Left colon (tissue), 2 donors: Measurements from ENCODE around the gene IPO7. TPM values are rescaled to one million over a fixed set of nuclear protein-coding genes. Genes with fewer than 3 reads are reported as not detected.
"Not testable (repeated sequence)": the region's sequence is repeated elsewhere in the genome, so short reads cannot be mapped to it uniquely, and the experiment has no call there.

Experiments
- ATAC-seq: fragments of 200-7000 bp; cut with Tn5 transposase; one replicate; pipeline ENCODE4 v1.9.1; 2020; ENCODE audit warnings: mild to moderate bottlenecking, moderate library complexity
- DNase-seq, 2 donors: peaks; one replicate each; pipeline ENCODE4 v3.0.0-alpha.2; 2020
- intact Hi-C, 2 donors: fragments of 100-400 bp; cut with DNase I in 1 of 2; cut with micrococcal nuclease in 1 of 2; formaldehyde crosslinking; loops; one replicate each; pipeline versions ENCODE4 v1.11.2 to v1.14.0; 2022; cut with DNase I, micrococcal nuclease
- total RNA-seq, 2 donors: library from RNA; stranded (reverse); fragmentation: NEBNext Ultra II Directional; extraction: Animal tissue kit (Norgen Biotek cat#: 25700); gene quantifications; one replicate each; pipeline ENCODE4 v1.2.1, GENCODE V29; 2021
- donor health status: DM: no; HTN: no; CAD: no.
- donor health status: DM: yes; HTN: yes; CAD: no.

The IPO7 gene
- total RNA-seq, 2 donors from 2014 or later, result 70.6 to 72.2 TPM

DNA sequence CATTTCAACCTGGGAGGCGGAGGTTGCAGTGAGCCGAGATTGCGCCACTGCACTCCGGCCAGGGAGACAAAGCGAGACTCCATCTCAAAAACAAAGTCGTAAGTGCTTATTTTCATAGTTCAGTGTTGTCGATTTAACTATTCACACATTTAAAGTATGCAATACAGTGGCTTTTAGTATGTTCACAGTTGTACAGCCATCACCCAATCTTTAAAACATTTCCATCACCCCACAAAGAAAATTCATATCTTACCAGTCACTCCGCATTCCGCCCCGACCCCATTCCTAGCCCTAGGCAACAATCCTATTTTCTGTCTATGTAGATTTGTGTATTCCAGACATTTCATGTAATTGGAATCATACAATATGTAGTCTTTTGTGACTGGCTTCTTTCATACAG is 11.9 kb downstream of the IPO7 start:
- ATAC-seq (no peak), DNase-seq (no peak)
- intact Hi-C loops, result no loop called here

DNA sequence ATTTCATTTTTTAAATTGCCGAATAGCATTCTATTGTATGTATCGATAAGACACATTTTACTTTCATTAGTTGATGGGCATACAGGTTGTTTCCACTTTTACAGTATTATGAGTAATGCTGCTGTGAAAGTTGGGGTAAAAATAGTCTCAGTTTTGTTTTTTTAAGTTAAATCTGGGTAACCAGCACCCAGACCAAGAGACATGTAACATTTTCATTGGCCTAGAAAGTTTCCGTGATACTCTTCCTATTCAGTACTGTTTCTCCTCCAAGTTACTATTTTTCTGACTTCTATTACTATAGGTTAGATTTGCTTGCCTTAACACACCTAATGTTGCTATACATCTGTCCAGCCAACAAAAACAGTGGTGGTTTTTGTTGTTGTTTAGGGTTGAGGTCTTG is 12.3 kb downstream of the IPO7 start:
- intact Hi-C loops, result no loop called here
- DNase-seq (no peak), ATAC-seq (no peak)

DNA sequence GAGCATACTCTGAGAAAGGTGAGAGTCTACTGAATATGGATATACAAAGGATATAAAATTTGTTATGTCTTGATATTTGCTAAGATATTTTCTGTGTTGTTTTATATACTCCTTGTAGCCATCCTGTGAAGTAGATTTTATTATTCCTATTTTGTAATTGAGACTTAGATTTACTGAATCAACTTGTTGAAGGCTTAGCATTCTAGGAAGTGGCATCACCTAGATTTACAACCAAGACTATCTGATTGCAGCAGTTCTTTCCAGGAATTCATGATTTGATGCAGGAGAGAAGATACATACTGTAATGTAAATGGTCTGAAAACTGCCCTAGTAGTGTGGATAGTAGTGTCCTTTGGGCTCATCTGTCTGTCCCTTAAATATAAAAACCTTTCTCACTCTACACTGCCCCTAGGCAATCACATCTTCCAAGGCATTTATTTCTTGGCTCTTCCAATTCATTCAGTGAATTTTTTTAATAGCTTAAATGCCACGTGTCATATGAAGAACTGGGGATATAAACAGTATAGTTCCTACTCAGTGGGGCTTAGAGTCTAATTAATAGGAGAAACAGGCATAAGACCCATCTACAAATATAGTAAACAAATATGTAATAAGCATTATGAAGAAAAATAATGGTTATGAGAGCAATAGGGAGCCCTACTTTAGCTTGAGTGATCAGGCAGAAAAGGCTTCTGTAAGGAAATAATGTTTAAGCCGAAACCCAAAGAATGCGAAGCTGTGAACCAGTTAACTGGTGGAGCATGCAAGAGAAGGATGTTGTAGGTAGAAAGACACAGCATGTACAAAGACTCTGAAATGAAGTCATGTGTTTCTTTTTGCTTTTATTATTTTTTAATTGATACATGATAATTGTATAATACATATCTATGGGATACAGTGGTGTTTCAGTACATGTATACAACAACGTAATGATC is 13.6 kb downstream of the IPO7 start:
- ATAC-seq, result no peak
- DNase-seq, result no peak
- intact Hi-C loops, result no loop called here

DNA sequence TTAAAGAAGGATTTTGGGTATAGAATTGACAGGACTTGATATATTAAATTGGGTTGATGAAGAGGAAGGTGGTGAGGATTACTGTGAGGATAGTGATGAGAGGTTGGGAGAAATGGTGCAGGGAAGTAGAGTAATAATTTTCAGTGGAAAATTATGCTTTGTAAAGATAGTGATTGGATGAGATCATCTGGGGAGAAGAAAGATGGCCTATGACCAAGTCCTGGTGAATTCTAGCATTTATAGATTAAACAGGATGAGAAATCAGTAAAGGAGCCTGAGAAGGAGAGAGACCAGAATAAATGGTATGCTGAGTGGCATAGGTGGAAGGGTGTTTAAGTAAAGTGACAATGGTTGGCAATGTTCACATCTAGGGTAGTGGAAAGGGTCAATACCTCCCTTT is 15.0 kb downstream of the IPO7 start:
- ATAC-seq (no peak), DNase-seq (no peak)
- intact Hi-C loops, result no loop called here

DNA sequence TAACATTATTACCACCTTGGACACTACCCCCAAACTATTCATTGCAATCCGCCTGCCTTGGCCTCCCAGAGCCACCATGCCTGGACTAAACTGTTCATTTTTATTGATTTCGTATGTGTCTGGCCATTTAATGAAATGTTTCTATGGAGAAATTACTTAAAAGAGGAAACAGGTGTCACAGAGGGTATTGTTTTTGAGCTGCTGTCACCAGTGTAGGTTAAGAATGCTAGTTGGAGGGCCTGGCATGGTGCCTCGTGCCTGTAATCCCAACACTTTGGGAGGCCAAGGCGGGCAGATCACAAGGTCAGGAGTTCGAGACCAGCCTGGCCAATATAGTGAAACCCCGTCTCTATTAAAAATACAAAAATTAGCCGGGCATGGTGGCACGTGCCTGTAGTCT is 17.4 kb downstream of the IPO7 start:
- intact Hi-C loops, DNase-seq, ATAC-seq: not testable (repeated sequence)

DNA sequence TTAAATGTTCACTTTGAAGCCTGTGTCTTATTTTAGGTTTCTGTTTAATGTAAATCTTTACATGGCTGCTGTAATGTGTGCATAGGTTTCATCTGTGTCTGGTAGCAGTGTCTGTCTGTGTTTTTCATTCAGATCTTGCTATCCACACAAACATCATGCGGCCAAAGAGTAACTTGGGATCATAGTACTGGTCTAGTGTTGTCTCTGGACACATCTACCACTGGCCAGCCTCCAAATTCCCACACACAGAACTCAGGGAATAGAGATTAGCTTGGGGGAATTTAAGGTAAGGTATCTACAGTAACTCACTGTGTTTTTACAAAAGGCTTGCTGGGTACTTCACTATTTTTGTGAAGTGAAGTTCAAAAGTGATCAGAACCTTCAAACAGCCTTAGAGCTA is 44.3 kb downstream of the IPO7 start:
- DNase-seq, result no peak
- no peak for ATAC-seq
- intact Hi-C loops, result no loop called here

DNA sequence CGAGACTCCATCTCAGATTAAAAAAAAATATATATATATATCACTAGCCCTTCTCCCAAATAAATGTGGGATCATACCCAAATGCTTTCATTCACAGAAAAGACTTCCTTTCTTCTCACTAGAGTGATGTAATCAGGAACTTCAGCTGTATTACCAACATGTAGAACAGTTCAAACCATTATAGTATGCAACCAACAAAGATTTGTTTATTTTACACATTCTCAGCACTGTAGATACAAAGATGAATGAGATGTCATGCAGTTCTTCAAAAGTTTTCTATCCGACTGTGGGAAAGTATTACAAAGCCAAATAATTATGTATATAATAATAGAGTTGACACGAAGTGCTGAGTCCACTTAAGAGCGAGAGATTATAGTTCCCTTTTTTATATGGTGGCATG is 54.2 kb downstream of the IPO7 start:
- intact Hi-C loops, result no loop called here
- ATAC-seq, result no peak
- DNase-seq, result no peak

DNA sequence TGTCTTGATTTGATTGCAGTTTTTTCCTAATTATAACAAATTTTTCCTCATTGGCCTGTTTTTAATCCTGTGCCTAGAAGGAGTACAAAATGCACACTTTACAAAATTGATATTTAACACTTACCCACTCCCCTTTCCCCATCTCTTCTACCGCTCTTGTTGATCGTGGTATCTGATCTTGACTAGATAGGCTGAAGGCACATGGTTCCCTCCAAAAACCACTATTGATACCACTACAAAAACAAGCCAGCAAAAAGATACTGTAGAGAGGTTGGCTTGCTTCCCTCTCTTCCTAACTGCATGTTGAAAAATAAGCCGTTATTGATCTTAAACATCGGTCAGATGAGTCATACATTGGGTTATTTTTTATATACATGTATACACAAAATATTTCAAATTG is 61.8 kb downstream of the IPO7 start:
- ATAC-seq, result no peak
- intact Hi-C loops, result no loop called here
- DNase-seq, result no peak

DNA sequence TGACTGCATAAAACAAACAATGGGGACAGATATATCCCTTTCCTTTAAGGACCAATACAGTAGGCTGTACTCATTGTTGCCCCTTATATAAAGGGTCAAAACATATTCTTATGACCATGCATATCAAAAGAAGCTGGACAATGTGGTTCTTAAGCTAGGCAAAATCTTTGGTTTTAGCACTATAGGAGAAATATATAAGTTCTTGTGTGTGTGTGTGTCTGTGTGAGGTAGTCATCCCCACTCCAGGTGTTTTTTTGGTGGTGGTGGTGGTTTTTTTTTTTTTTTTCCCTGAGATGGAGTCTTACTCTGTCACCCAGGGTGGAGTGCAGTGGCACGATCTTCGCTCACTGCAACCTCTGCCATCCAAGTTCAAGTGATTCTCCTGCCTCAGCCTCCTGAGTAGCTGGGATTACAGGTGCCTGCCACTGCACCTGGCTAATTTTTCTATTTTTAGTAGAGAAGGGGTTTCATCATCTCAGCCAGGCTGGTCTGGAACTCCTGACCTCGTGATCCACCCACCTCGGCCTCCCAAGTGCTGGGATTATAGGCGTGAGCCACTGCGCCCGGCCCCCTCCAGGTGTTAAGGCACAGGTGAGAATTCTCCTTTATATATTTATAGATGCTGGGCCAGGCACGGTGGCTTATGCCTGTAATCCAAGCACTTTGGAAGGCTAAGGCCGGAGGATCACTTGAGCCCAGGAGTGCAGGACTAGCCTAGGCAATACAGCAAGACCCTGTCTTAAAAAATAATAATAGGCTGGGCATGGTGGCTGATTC is 64.3 kb downstream of the IPO7 start:
- ATAC-seq (no peak), DNase-seq (no peak)
- intact Hi-C loops, result no loop called here

DNA sequence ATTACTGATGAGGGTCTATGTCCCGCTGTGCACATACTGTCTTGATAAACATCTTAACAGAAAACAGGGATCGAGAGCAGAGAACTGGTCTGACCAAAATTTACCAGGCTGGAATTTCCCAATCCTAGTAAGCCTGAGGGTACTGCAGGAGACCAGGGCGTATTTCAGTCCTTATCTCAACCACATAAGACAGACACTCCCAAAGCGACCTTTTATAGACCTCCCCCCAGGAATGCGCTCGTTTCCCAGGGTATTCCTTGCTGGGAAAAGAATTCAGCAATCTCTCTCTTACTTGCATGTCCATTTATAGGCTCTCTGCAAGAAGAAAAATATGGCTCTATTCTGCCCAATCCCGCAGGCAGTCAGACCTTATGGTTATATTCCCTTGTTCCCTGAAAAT is 67.6 kb downstream of the IPO7 start:
- ATAC-seq, DNase-seq, intact Hi-C loops: not testable (repeated sequence)

DNA sequence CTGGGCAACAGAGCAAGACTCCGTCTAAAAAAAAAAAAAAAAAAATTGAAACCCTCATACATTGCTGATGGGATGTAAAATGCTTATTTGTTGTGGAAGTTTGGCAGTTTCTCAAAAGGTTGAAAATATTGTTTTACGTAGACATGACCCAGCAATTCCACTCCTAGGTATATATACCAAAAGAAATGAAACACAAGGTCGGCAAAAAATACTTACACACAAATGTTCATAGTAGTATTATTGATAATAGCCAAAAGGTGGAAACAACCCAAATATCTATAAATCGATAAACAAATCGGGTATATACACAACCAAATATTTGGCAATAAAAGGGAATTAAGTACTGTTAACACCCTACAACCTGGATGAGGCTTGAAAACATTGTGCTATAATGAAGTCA is 71.3 kb downstream of the IPO7 start:
- intact Hi-C loops, result no loop called here
- ATAC-seq (no peak), DNase-seq (no peak)

DNA sequence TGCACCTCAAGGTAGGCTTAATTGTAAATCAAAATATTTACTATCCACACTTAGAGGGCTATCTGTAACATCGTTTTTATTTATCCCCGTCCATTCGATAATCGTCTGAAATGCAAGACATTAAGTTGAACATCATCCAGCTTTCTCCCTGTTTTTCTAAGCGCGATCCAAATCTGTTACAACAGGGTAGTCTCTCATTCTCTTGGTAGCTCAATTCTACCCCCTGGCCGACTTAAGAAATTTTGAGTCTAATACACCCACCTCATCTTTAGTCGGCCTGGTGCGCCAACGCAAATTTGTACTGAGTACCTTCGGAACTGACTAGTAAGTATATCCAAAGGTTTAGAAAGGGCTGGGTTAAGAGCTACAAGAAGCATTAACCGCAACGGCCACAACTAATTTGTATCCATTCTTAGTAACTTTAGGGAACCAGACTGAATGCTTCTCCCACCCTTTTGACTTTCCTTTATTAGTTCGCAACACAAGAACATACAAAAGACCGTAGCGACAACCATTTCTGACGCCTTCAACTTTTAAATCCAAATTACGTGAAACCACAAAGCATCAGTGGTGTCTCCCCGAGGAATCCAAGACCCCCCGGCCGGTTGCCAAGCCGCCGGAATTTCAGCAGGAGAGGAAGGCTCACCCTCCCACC is 75.3 kb downstream of the IPO7 start:
- intact Hi-C loops, result no loop called here
- DNase-seq (peak in 1 of 2 donors; percentile 50), ATAC-seq (no peak)

DNA sequence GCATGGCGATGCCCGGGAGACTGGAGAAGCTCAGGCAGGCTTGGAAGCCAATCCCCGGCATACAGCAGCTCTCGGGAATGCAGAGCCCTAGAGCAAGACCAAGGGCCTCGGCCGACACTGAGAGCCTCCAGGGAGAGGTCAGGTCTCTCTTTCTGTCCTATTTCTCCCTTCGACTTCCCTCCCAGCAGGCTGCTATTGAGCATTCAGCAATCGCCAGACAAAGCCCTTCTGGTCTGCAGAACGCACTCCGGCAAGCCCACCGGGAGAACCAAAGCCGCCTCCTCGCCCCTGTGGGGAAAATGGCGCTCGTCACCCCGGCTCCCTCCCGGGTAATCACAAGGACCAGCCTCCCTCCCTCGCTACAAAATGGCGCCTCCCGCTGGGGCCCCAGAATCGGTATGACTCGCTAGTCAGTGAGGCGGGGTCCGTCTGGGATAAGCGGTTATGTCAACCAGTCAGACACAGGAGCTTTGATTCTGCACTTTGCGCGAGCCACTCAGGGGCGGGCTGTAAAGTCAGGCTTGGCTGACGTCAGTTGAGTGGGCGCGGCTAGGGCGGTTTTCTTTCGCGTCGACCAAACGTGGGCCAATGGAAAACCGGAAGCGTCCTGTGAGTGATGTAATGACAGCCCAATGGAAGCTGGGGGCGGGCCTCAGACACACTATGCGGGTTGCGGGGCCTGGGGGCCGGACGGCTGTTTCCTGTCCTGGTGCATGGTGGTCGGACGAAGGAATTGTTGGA is 76.0 kb downstream of the IPO7 start, which contains the start of gene ZNF143:
ZNF143 (plus strand) TSS at position 691 of the 741 bp plus-strand sequence. CDS start 10,297 bp downstream, outside the sequence.
- ATAC-seq (peak; percentile 87), DNase-seq (peak; percentile 100)
- intact Hi-C loops, result no loop called here

DNA sequence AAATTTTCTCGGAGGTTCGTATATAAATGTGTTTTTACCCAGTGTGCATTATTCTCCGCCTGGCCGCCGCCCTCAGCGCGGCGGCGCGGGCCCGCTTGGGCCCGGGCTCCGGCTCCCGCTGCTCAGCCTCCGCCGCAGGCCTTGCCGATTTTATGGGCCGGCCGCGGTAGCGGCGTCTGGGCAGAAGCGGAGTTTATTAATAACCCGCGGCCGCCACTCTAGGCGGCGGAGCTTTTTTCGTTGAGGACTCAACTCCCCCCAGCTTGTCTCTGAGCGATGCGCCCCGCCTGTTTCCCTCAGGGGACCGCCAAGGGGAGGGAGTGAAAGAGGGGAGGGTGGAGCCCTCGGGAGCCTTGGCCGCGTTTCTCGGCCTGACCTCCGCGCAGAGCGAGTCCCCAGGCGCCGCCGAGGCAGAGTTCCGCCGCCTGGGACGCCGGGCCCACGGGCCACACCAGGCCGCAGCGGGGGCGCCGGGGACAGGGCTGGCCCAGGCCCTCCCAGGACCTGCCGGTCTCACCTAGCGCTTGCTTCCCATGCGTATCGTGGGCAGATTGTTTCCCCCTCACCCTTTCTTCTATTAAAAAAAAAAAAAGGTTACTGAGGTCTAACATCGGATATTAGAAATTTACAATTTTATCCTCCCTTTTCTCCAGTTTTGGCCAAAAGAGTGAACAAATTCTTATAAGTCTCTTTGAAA is 76.8 kb downstream of the IPO7 start:
- intact Hi-C loops, result no loop called here
- ATAC-seq (peak; percentile 70), DNase-seq (peak; percentile 85 to 87)

DNA sequence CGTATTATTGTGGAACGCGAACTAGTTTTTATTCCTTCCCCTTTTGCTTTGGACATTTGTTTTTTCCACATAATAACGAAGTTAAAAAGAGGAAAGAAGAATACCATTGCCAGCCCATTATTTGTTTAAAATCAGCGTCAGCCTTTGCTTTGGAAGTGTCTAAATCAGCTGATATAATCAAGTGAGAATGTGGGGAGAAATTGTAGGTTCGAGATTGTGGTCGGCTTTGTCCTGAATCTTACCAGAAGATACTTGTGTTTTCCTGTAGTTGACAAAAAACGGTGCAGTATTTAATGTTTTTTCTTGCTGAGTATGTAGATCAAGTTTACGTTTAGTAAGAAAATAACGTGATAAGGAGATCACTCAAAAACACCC is 77.3 kb downstream of the IPO7 start:
- intact Hi-C loops, result no loop called here
- DNase-seq (no peak), ATAC-seq (no peak)

DNA sequence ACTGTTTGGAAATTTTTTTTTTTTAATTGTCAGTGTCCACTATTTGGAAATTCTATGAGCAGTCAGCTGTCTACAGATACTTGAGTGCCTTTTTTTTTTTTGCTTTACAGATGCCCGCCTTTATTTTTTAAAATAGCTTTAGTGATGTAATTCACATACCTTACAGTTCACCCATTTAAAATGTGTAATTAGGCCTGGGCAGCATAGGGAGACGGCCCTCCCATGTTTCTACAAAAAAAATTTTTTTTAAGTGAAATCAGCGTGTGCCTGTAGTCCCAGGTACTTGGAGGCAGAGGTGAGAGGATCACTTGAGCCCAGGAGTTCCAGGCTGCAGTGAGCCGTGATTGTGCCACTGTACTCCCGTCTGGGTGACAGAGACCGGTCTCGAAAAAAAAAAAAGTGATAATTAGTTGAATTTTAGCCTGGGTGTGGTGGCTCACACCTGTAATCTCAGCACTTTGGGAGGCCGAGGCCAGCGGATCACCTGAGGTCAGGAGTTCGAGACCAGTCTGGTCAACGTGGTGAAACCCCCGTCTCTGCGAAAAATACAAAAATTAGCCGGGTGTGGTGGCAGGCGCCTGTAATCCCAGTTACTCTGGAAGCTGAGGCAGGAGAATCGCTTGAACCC is 77.8 kb downstream of the IPO7 start:
- DNase-seq, result peak in 1 of 2 donors; percentile 11
- intact Hi-C loops, result no loop called here
- no peak for ATAC-seq

DNA sequence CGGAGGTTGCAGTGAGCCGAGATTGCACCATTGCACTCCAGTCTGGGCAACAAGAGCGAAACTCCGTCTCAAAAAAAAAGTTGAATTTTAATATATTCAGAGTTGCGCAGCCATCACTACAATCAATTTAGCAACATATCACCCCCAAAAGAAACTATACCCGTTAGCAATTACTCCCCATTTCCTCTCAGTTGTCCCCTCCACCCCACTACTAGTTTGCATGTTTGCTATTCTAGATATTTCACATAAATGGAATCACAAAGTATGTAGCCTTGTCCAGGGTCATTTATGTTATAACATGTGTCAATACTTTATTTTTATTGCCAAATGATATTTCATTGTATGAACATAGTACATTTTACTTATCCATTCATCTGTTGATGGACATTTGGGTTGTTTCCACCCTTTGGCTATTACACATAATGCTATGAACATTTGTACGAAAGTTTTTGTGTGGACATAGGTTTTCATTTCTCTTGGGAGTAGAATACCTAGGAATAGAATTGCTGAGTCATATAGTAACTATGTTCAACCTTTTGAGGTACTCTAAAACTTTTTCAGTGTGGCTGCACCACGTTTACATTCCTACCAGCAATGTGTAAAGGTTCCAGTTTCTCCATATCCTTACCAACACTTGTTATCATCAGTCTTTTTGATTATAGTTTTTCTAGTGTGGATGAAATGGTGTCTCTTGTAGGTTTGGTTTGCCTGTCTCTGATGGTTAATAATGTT is 78.5 kb downstream of the IPO7 start:
- DNase-seq (no peak), ATAC-seq (no peak)
- intact Hi-C loops, result no loop called here
